NOMO-1 (cell line): ENCODE data around the gene SLPI.

Experiments used
- DNase-seq, 2 experiments: peaks; one replicate each; lab custom pipeline; 2025; ENCODE audit not compliant: unreplicated experiment in 2 of 2; lab: John Stamatoyannopoulos, UW

Gene SLPI

DNA sequence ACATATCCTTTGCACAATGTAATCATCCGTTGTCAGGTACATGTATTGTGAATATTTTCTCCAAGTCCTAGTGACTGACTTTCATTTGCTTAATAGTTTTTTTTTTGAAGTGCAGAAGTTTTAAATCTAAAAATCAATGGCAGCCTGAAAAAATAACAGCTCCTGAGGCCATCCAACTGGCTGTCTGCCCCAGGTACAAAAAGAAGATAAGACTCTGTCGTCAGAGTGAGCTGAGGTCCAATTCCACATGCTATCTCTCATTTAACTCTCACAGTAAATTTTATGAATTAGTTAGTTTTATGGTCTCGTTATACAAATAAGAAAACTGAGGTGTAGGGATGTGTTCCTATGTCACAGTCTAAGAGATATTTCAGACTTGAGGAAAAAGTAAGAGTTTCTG is 21.0 kb upstream of the SLPI start:
- no peak for DNase-seq

DNA sequence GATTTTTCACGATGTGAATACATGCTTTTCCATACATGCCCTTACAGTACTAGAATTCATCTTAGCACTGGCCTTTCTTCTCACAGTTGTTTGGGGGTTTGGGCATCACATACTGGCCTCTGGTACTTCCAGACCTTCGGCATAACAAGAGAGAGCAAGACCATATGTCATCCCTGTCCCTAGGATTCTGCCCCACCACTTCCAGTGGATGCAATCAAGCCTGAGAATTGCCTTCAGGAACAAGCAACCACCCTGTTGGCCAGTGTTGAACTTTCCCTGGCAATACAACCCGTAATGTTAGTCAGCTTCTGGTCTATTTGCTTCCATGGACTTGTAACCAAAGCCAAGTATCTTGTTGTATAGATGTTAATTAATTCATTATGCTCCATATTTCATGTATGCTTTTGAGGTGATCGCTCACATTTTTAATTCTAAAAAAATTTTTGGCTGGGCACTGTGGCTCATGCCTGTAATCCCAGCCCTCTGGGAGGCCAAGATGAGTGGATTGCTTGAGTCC is 15.4 kb upstream of the SLPI start:
- DNase-seq, result no peak

DNA sequence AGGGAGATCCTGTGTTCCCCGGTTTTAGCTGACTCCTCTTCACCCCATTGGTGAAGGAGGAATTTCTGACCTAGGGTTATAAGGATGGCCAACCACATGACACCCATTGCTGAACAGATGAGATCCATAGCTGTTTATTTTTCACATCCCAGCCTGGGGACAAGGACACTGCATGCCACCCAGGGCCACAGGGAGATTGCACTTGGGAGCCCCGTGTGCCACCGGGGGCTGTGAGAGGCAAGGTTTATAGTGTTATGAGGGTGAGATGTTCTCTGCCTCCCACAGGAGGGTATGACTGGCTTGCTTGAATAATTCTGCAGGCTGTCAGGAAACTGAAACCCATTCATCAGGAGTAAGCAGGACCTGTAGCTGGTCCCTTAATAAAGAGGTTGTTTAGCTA is 14.7 kb upstream of the SLPI start:
- no peak for DNase-seq

DNA sequence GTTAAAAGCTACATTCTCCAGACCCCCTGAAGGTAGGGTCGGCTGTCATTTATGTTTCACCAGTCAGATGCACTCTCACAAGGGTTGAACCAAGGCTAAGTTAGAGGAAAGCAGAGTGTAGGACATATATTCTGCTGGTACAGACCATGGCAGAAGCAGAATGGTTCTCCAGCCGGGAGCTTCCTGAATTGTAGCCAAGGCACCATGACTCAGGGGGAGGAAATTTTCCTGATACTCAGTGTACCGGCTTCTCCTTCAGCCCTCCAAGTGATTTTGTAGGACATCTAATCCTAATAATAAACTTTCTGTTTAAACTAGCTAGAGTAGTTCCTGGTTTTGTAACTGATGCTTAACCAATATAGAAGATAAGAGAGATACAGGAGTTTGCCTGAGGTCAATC is 14.2 kb upstream of the SLPI start:
- no peak for DNase-seq

GRCh38 chr20:45266977-45267376 is 12.6 kb upstream of the SLPI start:
- no peak for DNase-seq

- no peak for DNase-seq
Observed at GRCh38 chr20:45263556-45264266, 9.3 kb upstream of the SLPI start.

GRCh38 chr20:45258664-45259063 is 4.3 kb upstream of the SLPI start:
- DNase-seq, result no peak

DNA sequence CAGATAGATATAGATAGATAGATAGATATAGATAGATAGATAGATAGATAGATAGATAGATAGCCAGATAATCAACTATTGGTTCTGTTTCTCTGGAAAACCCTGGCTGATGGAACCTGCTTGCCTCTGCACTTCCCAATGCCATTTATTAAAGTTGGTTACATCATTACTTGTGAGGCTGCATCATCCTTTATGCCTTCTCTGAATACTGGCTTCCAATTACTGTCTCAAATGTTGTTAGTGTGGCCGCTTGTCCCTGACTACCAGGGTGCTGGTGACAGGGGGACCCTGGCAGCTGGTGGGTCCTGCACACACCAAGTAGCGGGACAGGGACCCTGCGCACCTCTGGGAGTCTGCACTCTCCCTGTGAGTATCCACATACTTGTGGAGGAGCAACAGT is 3.9 kb upstream of the SLPI start:
- no peak for DNase-seq

DNA sequence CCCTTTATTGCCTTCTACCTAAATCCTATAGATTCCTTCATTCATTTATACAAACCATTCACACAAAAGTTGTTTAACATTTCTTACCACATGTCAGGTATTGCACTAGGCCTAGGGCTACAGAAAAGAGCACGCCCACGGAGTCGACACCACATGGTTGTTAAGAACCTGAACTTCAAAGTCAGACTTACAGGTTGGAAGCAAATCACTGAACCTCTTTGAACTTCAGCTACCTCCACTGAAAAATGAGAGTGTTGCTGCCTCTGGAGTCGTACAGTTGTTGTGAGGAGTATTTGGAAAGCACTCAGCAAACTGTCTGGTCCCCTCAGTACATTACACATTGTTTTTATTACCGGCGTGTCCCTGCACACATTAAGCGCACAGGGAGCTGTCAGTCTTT is 3.3 kb upstream of the SLPI start:
- no peak for DNase-seq

GRCh38 chr20:45257161-45257560 is 2.8 kb upstream of the SLPI start:
- no peak for DNase-seq

DNA sequence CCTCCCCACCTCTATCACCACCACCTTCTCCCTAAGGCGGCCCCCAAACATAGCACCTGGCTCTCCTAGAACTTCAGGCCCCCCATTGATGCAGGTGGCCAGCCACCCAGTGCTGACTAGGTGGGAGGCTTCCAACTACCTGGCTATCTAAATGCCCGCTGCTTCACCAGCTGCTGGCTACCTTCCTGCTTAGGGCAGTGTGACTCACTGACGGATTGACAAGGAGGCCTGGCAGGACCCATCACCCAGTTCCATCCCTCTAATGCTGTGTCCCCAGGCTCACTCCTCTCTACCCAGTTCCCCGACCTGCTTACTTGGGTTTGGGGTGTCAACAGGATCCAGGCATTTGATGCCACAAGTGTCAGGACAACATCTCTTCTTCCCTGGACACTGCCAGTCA is 1.1 kb downstream of the SLPI start:
- DNase-seq, result no peak

GRCh38 chr20:45251884-45252560 is 2.3 kb downstream of the SLPI start:
- DNase-seq, result no peak

DNA sequence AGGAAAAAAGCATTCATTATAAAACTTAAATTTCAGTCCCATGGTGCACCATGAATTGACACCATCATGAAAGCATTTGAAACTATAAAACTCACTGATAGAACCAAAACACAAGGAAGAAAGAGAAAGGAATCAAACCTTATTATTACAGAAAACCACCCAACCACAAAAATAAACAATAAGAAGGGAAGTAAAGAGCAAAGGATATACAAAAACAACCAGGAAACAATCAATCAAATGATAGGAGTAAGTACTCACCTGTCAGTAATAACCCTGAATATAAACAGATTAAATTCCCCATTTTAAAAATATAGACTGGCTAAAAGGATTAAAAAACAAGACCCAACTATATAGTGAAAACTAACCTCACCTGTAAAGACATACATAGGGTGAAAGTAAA is 5.8 kb downstream of the SLPI start:
- no peak for DNase-seq

DNA sequence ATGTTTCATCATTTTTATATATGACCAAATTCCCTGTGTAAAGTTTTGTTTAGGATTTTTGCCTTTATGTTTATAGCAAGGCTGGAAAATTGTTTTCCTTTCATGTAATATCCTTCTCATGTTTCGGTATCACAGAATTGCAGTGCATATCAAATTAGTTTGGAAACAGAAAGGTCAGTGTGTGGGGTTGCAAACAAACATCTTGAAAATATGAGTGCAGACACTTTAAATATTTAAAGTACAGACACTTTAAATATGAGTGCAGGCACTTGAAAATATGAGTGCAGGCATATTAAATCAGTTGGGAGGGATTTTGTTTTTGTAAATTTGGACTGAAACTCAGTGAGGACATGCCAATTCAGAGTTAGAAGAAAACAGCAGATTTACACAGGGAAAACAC is 6.5 kb downstream of the SLPI start:
- no peak for DNase-seq

GRCh38 chr20:45246109-45246508 is 8.3 kb downstream of the SLPI start:
- DNase-seq, result no peak

DNA sequence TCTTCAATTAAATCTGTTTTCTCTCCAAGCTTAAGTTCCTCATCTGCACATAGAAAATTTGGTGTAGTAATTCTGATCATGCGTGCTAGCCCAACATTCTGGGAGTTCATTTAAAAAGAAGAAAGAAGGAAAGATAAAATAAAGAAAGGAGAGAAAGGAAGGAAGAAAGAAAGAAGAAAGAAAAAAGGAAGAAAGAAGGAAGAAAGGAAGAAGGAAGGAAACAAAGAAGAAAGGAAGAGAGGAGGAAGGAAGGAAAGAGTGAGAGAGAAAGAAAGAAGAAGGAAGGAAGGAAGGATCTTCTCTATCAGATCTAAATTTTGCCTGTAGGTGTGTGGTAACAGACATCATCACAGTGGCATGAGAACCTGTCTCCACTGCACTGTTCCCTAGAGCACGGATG is 16.2 kb downstream of the SLPI start:
- DNase-seq, result no peak

DNA sequence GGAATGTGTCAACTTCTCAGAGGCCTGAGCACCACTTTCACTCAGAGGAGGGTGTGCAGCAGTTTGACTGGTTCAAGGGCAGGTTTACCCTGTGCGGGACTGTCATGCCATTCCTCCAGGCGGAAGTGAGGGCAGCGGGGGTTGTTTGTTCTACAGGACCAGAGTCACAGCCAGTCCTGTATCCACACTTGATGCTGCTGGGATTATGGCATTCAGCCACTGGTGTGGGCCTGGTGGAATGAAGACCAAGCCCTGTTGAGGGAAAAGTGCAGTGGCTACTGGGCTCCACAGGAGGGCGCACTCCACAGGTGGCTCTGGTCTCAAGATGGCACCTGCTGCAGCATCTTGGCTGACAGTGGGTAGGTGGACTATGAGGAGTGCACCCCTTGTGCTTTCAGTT is 18.4 kb downstream of the SLPI start:
- no peak for DNase-seq

GRCh38 chr20:45230631-45231030 is 23.7 kb downstream of the SLPI start:
- DNase-seq, result no peak

GRCh38 chr20:45229264-45230056 is 24.9 kb downstream of the SLPI start:
- DNase-seq, result peak; percentile 8 to 22

- no peak for DNase-seq
Observed at GRCh38 chr20:45226287-45226686, 28.1 kb downstream of the SLPI start.

GRCh38 chr20:45223136-45223535 is 31.2 kb downstream of the SLPI start:
- no peak for DNase-seq

DNA sequence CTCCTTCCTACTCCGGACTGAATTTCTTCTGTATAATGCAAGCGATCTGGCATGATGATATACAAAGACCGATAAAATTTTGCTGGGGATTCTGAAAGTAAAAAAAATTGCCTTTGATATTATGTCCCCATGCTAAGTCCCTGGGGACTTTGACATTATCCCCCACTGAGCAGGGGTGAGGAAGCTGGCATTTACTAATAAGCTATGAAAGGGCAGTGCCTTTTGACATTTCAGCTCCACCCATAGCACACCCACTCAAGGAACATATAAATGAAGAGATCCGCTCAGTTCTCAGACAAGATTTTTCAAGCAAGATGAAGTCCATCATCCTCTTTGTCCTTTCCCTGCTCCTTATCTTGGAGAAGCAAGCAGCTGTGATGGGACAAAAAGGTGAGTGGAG is 33.3 kb downstream of the SLPI start, which contains the start of gene SEMG2:
SEMG2 (plus strand) TSS at position 298 of the 400 bp plus-strand sequence; CDS start at position 315, 17 bp downstream.
- no peak for DNase-seq
